A204.1 (cell line): ENCODE data around the gene UBQLNL.

ENCODE experiments used
- FAIRE-seq: peaks from 2 replicates; lab custom pipeline; 2012; peaks lifted over from hg19 to GRCh38; lab: Jason Lieb, UNC

UBQLNL gene

GRCh38 chr11:5516599-5516998 lies at the start of gene UBQLNL:
Gene UBQLNL, minus strand, starts transcription at chr11:5516699. Its CDS starts 258 bp downstream, at chr11:5516441.
- FAIRE-seq: no peak

GRCh38 chr11:5564259-5565019 lies 47.9 kb upstream of the UBQLNL start:
- no peak for FAIRE-seq

- FAIRE-seq: peak; percentile 21
Measured at GRCh38 chr11:5557751-5558150, 41.3 kb upstream of the UBQLNL start.

- FAIRE-seq: no peak
Measured at GRCh38 chr11:5556596-5557188, 40.2 kb upstream of the UBQLNL start.

GRCh38 chr11:5553343-5553742 lies 36.8 kb upstream of the UBQLNL start:
- peak; percentile 76 for FAIRE-seq

GRCh38 chr11:5550440-5551095 lies 34.1 kb upstream of the UBQLNL start:
- no peak for FAIRE-seq

- FAIRE-seq: no peak
Measured at GRCh38 chr11:5548440-5548839, 31.9 kb upstream of the UBQLNL start, which contains the start of gene OR52H1. Gene OR52H1, minus strand, starts transcription at chr11:5548540. Its CDS starts 3,035 bp downstream, at chr11:5545505.

- no peak for FAIRE-seq
Measured at GRCh38 chr11:5547982-5548381, 31.5 kb upstream of the UBQLNL start.

- no peak for FAIRE-seq
Measured at GRCh38 chr11:5546457-5546856, 30.0 kb upstream of the UBQLNL start.

GRCh38 chr11:5541427-5541826 lies 24.9 kb upstream of the UBQLNL start:
- no peak for FAIRE-seq

- no peak for FAIRE-seq
Measured at GRCh38 chr11:5536482-5536881, 20.0 kb upstream of the UBQLNL start.

GRCh38 chr11:5534046-5534445 lies 17.5 kb upstream of the UBQLNL start:
- no peak for FAIRE-seq

GRCh38 chr11:5531053-5531831 lies 14.7 kb upstream of the UBQLNL start:
- FAIRE-seq: no peak

- no peak for FAIRE-seq
Measured at GRCh38 chr11:5528495-5528894, 12.0 kb upstream of the UBQLNL start.

- no peak for FAIRE-seq
Measured at GRCh38 chr11:5527716-5528115, 11.2 kb upstream of the UBQLNL start.

GRCh38 chr11:5524756-5525155 lies 8.3 kb upstream of the UBQLNL start:
- FAIRE-seq: no peak

- FAIRE-seq: no peak
Measured at GRCh38 chr11:5522308-5522707, 5.8 kb upstream of the UBQLNL start.

- no peak for FAIRE-seq
Measured at GRCh38 chr11:5521540-5521939, 5.0 kb upstream of the UBQLNL start.

- no peak for FAIRE-seq
Measured at GRCh38 chr11:5514841-5515240, 1.7 kb downstream of the UBQLNL start.

GRCh38 chr11:5509803-5510202 lies 6.7 kb downstream of the UBQLNL start, which contains the start of gene UBQLN3:
Gene UBQLN3, minus strand, starts transcription at chr11:5509957. Its CDS starts 399 bp downstream, at chr11:5509558.
- FAIRE-seq: no peak

- FAIRE-seq: no peak
Measured at GRCh38 chr11:5508605-5509004, 7.9 kb downstream of the UBQLNL start.

GRCh38 chr11:5507933-5508305 lies 8.6 kb downstream of the UBQLNL start:
- FAIRE-seq: no peak
